OCI-M1 (cell line): Measurements from ENCODE around the gene TLR2.
"Not testable (repeated sequence)": the region's sequence is repeated elsewhere in the genome, so short reads cannot be mapped to it uniquely, and the experiment has no call there.

Source experiments
- DNase-seq: peaks from one replicate; lab custom pipeline; 2025; lab: John Stamatoyannopoulos, UW

TLR2 gene

GRCh38 chr4:153661215-153661822 is 22.8 kb upstream of the TLR2 start:
- DNase-seq = peak; percentile 59

- no peak for DNase-seq
Measured at GRCh38 chr4:153661908-153662307, 22.2 kb upstream of the TLR2 start.

- DNase-seq = no peak
Measured at GRCh38 chr4:153663667-153664066, 20.4 kb upstream of the TLR2 start.

- not testable (repeated sequence) for DNase-seq
Measured at GRCh38 chr4:153666505-153666904, 17.6 kb upstream of the TLR2 start.

GRCh38 chr4:153668647-153669046 is 15.4 kb upstream of the TLR2 start:
- no peak for DNase-seq

- DNase-seq = no peak
Measured at GRCh38 chr4:153669838-153670237, 14.2 kb upstream of the TLR2 start.

GRCh38 chr4:153676486-153676885 is 7.6 kb upstream of the TLR2 start:
- DNase-seq = no peak

- no peak for DNase-seq
Measured at GRCh38 chr4:153676984-153677383, 7.1 kb upstream of the TLR2 start.

GRCh38 chr4:153679486-153679885 is 4.6 kb upstream of the TLR2 start:
- DNase-seq = no peak

GRCh38 chr4:153683763-153684181 is 308 bp upstream of the TLR2 start:
- no peak for DNase-seq

- no peak for DNase-seq
Measured at GRCh38 chr4:153684971-153685371, 891 bp downstream of the TLR2 start.

GRCh38 chr4:153704522-153704921 is 20.4 kb downstream of the TLR2 start:
- DNase-seq = no peak

GRCh38 chr4:153705743-153706468 is 21.8 kb downstream of the TLR2 start:
- peak; percentile 54 for DNase-seq

- DNase-seq = no peak
Measured at GRCh38 chr4:153706519-153706918, 22.4 kb downstream of the TLR2 start.

GRCh38 chr4:153710681-153711080 is 26.6 kb downstream of the TLR2 start:
- no peak for DNase-seq

- DNase-seq = no peak
Measured at GRCh38 chr4:153713866-153714646, 30.0 kb downstream of the TLR2 start.

GRCh38 chr4:153722036-153722435 is 38.0 kb downstream of the TLR2 start:
- peak; percentile 25 for DNase-seq

- no peak for DNase-seq
Measured at GRCh38 chr4:153724606-153725005, 40.5 kb downstream of the TLR2 start.

- DNase-seq = no peak
Measured at GRCh38 chr4:153725136-153725830, 41.2 kb downstream of the TLR2 start.

- DNase-seq = no peak
Measured at GRCh38 chr4:153725831-153726154, 41.7 kb downstream of the TLR2 start.

- DNase-seq = no peak
Measured at GRCh38 chr4:153728151-153728550, 44.1 kb downstream of the TLR2 start.

GRCh38 chr4:153728660-153729059 is 44.6 kb downstream of the TLR2 start:
- DNase-seq = peak; percentile 9

GRCh38 chr4:153729895-153730294 is 45.8 kb downstream of the TLR2 start:
- DNase-seq = no peak
